GM12878 (cell line): ENCODE measurements around the gene CRYGC. TPM values are rescaled to one million over a fixed set of nuclear protein-coding genes. Genes with fewer than 3 reads are reported as not detected.

Source experiments
- ATAC-seq: fragments of 200-7000 bp; cut with Tn5 transposase; 3 replicates; pipeline ENCODE4 v1.9.1; 2020; ENCODE audit warnings: mild to moderate bottlenecking, moderate library complexity
- BruUV-seq: library from RNA; stranded (reverse); fragments of 400-500 nt; replicated peaks from 2 replicates; lab custom pipeline; 2021; lab: Mats Ljungman, UMichigan
- CTCF ChIA-PET: fragments of 300-600 bp; sonication (Branson Sonifier 250); formaldehyde crosslinking; extraction: SDS; loops from one replicate; lab custom pipeline; 2021; ENCODE audit warnings: inconsistent platforms; lab: Yijun Ruan, JAX
- POLR2A ChIA-PET: fragments of 350-600 bp; formaldehyde crosslinking; extraction: SDS; loops from one replicate; lab custom pipeline; 2021; ENCODE audit warnings: inconsistent platforms; lab: Charles Lee
- RAD21 ChIA-PET: fragments of 300-600 bp; sonication (Branson Sonifier 250); formaldehyde crosslinking; loops from one replicate; lab custom pipeline; 2023; ENCODE audit warnings: antibody characterized with exemption; ENCODE audit not compliant: unreplicated experiment; lab: Charles Lee
- SMC1A ChIA-PET: fragments of 300-600 bp; sonication (Branson Sonifier 250); formaldehyde crosslinking; loops from one replicate; lab custom pipeline; 2023; ENCODE audit not compliant: unreplicated experiment, uncharacterized antibody; lab: Charles Lee
- DNase-seq: peaks from one replicate; pipeline ENCODE4 v3.0.0-alpha.2; 2011; ENCODE audit warnings: low read depth, low spot score
- FAIRE-seq: peaks from 3 replicates; lab custom pipeline; 2011; peaks lifted over from hg19 to GRCh38; lab: Jason Lieb, UNC
- H2AFZ ChIP-seq: 2 replicates; pipeline ENCODE4 v1.6.0; 2011; ENCODE audit warnings: low read depth, low read length, control low read depth; ENCODE audit not compliant: control insufficient read depth
- H3K27ac ChIP-seq: 2 replicates; pipeline ENCODE4 v1.5.1; 2011; ENCODE audit warnings: control low read depth; ENCODE audit not compliant: control insufficient read depth, insufficient read depth
- H3K27me3 ChIP-seq, 2 experiments: replicated peaks in 1 of 2; 2 replicates each; pipeline versions ENCODE4 v1.6.0 to v1.6.1; 2011; ENCODE audit warnings: low read length in 1 of 2; ENCODE audit not compliant: control insufficient read depth in 2 of 2, insufficient read depth in 2 of 2
- H3K36me3 ChIP-seq, 2 experiments: 2 replicates each; pipeline ENCODE4 v1.5.1; 2011; ENCODE audit warnings: low read length in 1 of 2; ENCODE audit not compliant: control insufficient read depth in 2 of 2, insufficient read depth in 2 of 2
- H3K4me1 ChIP-seq: 2 replicates; pipeline ENCODE4 v1.6.1; 2011; ENCODE audit warnings: mild to moderate bottlenecking, low read length, moderate library complexity, mixed read lengths; ENCODE audit not compliant: control insufficient read depth, insufficient read depth
- H3K4me2 ChIP-seq: 2 replicates; pipeline ENCODE4 v1.6.0; 2011; ENCODE audit warnings: control low read depth; ENCODE audit not compliant: control insufficient read depth, insufficient read depth
- H3K4me3 ChIP-seq: fragments of 200-600 bp; sonication (generic); 2 replicates; pipeline ENCODE4 v1.5.1; 2016
- H3K79me2 ChIP-seq: 2 replicates; pipeline ENCODE4 v1.6.0; 2011; ENCODE audit warnings: low read length; ENCODE audit not compliant: control insufficient read depth, insufficient read depth
- H3K9ac ChIP-seq: 2 replicates; pipeline ENCODE4 v1.8.0; 2011; ENCODE audit warnings: low read length, control low read depth, mixed read lengths; ENCODE audit not compliant: control insufficient read depth, insufficient read depth
- H3K9me3 ChIP-seq: replicated peaks from 3 replicates; pipeline ENCODE4 v1.5.1; 2011; ENCODE audit warnings: mild to moderate bottlenecking, low read length; ENCODE audit not compliant: control insufficient read depth, insufficient read depth
- H4K20me1 ChIP-seq: 2 replicates; pipeline ENCODE4 v1.6.0; 2011; ENCODE audit not compliant: control insufficient read depth, insufficient read depth
- BACH1 ChIP-seq: fragments of 450-650 bp; IDR thresholded peaks from 2 replicates; pipeline ENCODE4 v1.6.1; 2017; ENCODE audit warnings: mild to moderate bottlenecking, borderline replicate concordance
- BHLHE40 ChIP-seq, 2 experiments: fragments of 450-650 bp in 1 of 2; IDR thresholded peaks; 2 replicates each; pipeline ENCODE4 v1.6.1; 2011 to 2017; ENCODE audit warnings: low read depth in 2 of 2, borderline replicate concordance in 1 of 2, improper control_type of control experiment in 1 of 2, low read length in 1 of 2, mild to moderate bottlenecking in 1 of 2
- CEBPB ChIP-seq, 2 experiments: fragments of 150-350 bp in 1 of 2; IDR thresholded peaks; 2 replicates each; pipeline ENCODE4 v1.6.1; 2012 to 2014; ENCODE audit warnings: low read depth in 2 of 2, low read length in 2 of 2, borderline replicate concordance in 1 of 2, inconsistent platforms in 1 of 2
- CHD4 ChIP-seq: fragments of 200-600 bp; sonication (generic); IDR thresholded peaks from 2 replicates; pipeline ENCODE4 v1.6.1; 2016; ENCODE audit warnings: mild to moderate bottlenecking
- HDAC6 ChIP-seq: fragments of 200-600 bp; sonication (generic); IDR thresholded peaks from one replicate; pipeline ENCODE4 v1.8.0; 2017; ENCODE audit warnings: antibody characterized with exemption; ENCODE audit not compliant: unreplicated experiment
- MEF2B ChIP-seq: fragments of 450-650 bp; IDR thresholded peaks from 2 replicates; pipeline ENCODE4 v1.6.1; 2018; ENCODE audit warnings: mild to moderate bottlenecking, moderate library complexity; ENCODE audit not compliant: partially characterized antibody, poor library complexity, severe bottlenecking
- RBBP5 ChIP-seq: fragments of 200-600 bp; sonication (generic); conservative IDR thresholded peaks from 2 replicates; pipeline ENCODE4 v1.6.1; 2016
- SMARCA5 ChIP-seq: fragments of 450-650 bp; IDR thresholded peaks from 2 replicates; pipeline ENCODE4 v1.6.1; 2017; ENCODE audit warnings: mild to moderate bottlenecking
- SMC3 ChIP-seq: IDR thresholded peaks from 2 replicates; pipeline ENCODE4 v1.6.1; 2011; ENCODE audit warnings: low read length, improper control_type of control experiment, borderline replicate concordance
- SPI1 ChIP-seq: IDR thresholded peaks from 2 replicates; pipeline ENCODE4 v1.6.1; 2011; ENCODE audit warnings: low read depth, mild to moderate bottlenecking, low read length, moderate library complexity, borderline replicate concordance; ENCODE audit not compliant: insufficient read depth
- SUZ12 ChIP-seq: fragments of 200-600 bp; sonication (generic); IDR thresholded peaks from one replicate; pipeline ENCODE4 v1.6.1; 2018; ENCODE audit warnings: antibody characterized with exemption, mild to moderate bottlenecking; ENCODE audit not compliant: unreplicated experiment
- TAF1 ChIP-seq: IDR thresholded peaks from 2 replicates; pipeline ENCODE4 v1.6.1; 2011; ENCODE audit warnings: mild to moderate bottlenecking, low read depth, low read length, borderline replicate concordance
- WGBS: methylation state at CpG from one replicate; pipeline ENCODE4 v1.1.6; 2016; ENCODE audit warnings: low lambda C conversion rate; ENCODE audit not compliant: insufficient replicate concordance, insufficient coverage; ENCODE audit errors: missing lambda C conversion rate; 5-methylcytosine and 5-hydroxymethylcytosine counted together
- in situ Hi-C: fragments of 300-500 bp; cut with MboI; formaldehyde crosslinking; loops from 9 replicates; pipeline ENCODE4 v1.14.3; 2018; ENCODE audit warnings: mixed read lengths
- intact Hi-C: fragments of 100-400 bp; cut with micrococcal nuclease; formaldehyde crosslinking; loops from one replicate; pipeline ENCODE4 v1.14.2; 2022; ENCODE audit not compliant: unreplicated experiment
- polyA plus RNA-seq, 11 experiments: library from polyadenylated mRNA; depleted of rRNA in 4 of 11; unstranded in 6 of 11; stranded (reverse) in 5 of 11; fragments of >200 nt; fragmentation: Nextera tagmentation in 4 of 11; fragmentation: Illumina TruSeq in 1 of 11; extraction: Ambion mirVana in 4 of 11; extraction: Trizol in 1 of 11; gene quantifications; 1 replicate in 1 of 11; 2 replicates in 10 of 11; pipeline versions ENCODE4 v1.2.1 to v1.2.3, GENCODE V29; 2011 to 2016; ENCODE audit warnings: inconsistent platforms in 2 of 11, missing spikeins in 2 of 11, low read depth in 1 of 11
- total RNA-seq, 4 experiments: library from RNA; depleted of rRNA in 3 of 4; stranded (reverse); fragments of >200 nt in 3 of 4; fragmentation: Illumina TruSeq in 1 of 4; extraction: Trizol in 1 of 4; gene quantifications; 2 replicates each; pipeline versions ENCODE4 v1.2.1 to v1.2.3, GENCODE V29; 2013 to 2021
- TF ChIP-seq, protein P1 (sequence below): fragments of 450-650 bp; IDR thresholded peaks from 2 replicates; pipeline ENCODE4 v1.6.1; 2017; ENCODE audit warnings: mild to moderate bottlenecking
- TF ChIP-seq, protein P2 (sequence below): fragments of 450-650 bp; IDR thresholded peaks from 2 replicates; pipeline ENCODE4 v1.6.1; 2017; ENCODE audit warnings: low read depth, mild to moderate bottlenecking, moderate library complexity
- TF ChIP-seq, protein P3 (sequence below): IDR thresholded peaks from 2 replicates; pipeline ENCODE4 v1.6.1; 2012; ENCODE audit warnings: low read length, inconsistent platforms
- TF ChIP-seq, protein P4 (sequence below), 3 experiments: IDR thresholded peaks in 2 of 3; conservative IDR thresholded peaks in 1 of 3; 2 replicates each; pipeline ENCODE4 v1.5.1; 2011; ENCODE audit warnings: low read depth in 3 of 3, low read length in 3 of 3, mild to moderate bottlenecking in 3 of 3, control low read depth in 2 of 3, moderate library complexity in 2 of 3, inconsistent platforms in 1 of 3, mixed read lengths in 1 of 3; ENCODE audit not compliant: control insufficient read depth in 2 of 3, insufficient read depth in 1 of 3; ENCODE audit errors: extremely low read depth in 1 of 3

CRYGC gene
- total and polyA plus RNA-seq, 10 of the 15 experiments (the other 5 are each of a cell fraction or from before 2014, with no cell fraction given), result not detected

DNA sequence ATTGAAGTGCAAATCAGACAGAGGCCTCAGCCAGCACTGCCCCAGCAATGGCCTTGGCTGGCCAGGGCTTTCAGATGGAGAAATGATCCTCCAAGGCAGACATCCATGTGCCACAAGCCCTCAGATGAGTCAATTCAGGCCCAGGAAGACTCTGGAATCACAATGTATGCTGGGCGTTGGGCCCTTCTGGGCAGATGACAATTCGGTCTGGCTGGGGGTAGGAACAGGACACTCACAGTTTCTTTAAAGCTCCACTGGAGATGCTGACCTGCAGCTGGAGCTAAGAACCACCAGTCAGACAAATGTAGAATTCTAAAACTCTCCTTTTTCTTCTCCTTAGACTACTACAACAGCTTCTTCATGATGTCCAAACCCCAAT lies 7.1 kb upstream of the CRYGC start:
- 42% methylated on average over 2 of the region's 2 CpGs for WGBS
- Histone ChIP-seq H4K20me1 (no peaks in the 10 kb centered on the region), H3K9ac (no peak overlapping the region), H3K27me3 (no peaks in the 10 kb centered on the region), H3K4me1 (peaks cover 2% of the 10 kb centered on the region; the same call in 1 of the 2 replicates), H3K79me2 (no peaks in the 10 kb centered on the region), H3K4me2 (no peak overlapping the region), H3K4me3 (no peak overlapping the region), H3K27ac (no peak overlapping the region), H3K36me3 (no peaks in the 10 kb centered on the region), H2AFZ (no peak overlapping the region), H3K9me3 (no peaks in the 10 kb centered on the region; the same call in 2 of the 3 replicates)
- ATAC-seq (no peak), DNase-seq (no peak), FAIRE-seq (no peak)
- POLR2A ChIA-PET, result no interaction called here
- in situ Hi-C loops (no loop called here), intact Hi-C loops (no loop called here)
- RAD21 ChIA-PET, result no interaction called here
- TF ChIP-seq SMARCA5 (no peak), SPI1 (no peak), TAF1 (no peak), HDAC6 (no peak), RBBP5 (no peak), CEBPB (IDR thresholded peaks at IDR 0.05; ENCODE audit: borderline replicate concordance in 1 of 2, low read depth in 2 of 2, low read length in 2 of 2) (no peak), SMC3 (no peak), SUZ12 (no peak), BACH1 (no peak), MEF2B (no peak), CHD4 (no peak), BHLHE40 (IDR thresholded peaks at IDR 0.05; ENCODE audit: borderline replicate concordance in 1 of 2, low read depth in 2 of 2, low read length in 1 of 2) (no peak)
- TF ChIP-seq, protein P1, sequence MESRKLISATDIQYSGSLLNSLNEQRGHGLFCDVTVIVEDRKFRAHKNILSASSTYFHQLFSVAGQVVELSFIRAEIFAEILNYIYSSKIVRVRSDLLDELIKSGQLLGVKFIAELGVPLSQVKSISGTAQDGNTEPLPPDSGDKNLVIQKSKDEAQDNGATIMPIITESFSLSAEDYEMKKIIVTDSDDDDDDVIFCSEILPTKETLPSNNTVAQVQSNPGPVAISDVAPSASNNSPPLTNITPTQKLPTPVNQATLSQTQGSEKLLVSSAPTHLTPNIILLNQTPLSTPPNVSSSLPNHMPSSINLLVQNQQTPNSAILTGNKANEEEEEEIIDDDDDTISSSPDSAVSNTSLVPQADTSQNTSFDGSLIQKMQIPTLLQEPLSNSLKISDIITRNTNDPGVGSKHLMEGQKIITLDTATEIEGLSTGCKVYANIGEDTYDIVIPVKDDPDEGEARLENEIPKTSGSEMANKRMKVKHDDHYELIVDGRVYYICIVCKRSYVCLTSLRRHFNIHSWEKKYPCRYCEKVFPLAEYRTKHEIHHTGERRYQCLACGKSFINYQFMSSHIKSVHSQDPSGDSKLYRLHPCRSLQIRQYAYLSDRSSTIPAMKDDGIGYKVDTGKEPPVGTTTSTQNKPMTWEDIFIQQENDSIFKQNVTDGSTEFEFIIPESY, result no peak
- TF ChIP-seq, protein P2, sequence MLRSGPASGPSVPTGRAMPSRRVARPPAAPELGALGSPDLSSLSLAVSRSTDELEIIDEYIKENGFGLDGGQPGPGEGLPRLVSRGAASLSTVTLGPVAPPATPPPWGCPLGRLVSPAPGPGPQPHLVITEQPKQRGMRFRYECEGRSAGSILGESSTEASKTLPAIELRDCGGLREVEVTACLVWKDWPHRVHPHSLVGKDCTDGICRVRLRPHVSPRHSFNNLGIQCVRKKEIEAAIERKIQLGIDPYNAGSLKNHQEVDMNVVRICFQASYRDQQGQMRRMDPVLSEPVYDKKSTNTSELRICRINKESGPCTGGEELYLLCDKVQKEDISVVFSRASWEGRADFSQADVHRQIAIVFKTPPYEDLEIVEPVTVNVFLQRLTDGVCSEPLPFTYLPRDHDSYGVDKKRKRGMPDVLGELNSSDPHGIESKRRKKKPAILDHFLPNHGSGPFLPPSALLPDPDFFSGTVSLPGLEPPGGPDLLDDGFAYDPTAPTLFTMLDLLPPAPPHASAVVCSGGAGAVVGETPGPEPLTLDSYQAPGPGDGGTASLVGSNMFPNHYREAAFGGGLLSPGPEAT, result no peak
- TF ChIP-seq, protein P3, sequence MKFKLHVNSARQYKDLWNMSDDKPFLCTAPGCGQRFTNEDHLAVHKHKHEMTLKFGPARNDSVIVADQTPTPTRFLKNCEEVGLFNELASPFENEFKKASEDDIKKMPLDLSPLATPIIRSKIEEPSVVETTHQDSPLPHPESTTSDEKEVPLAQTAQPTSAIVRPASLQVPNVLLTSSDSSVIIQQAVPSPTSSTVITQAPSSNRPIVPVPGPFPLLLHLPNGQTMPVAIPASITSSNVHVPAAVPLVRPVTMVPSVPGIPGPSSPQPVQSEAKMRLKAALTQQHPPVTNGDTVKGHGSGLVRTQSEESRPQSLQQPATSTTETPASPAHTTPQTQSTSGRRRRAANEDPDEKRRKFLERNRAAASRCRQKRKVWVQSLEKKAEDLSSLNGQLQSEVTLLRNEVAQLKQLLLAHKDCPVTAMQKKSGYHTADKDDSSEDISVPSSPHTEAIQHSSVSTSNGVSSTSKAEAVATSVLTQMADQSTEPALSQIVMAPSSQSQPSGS, result no peak
- TF ChIP-seq, protein P4, sequence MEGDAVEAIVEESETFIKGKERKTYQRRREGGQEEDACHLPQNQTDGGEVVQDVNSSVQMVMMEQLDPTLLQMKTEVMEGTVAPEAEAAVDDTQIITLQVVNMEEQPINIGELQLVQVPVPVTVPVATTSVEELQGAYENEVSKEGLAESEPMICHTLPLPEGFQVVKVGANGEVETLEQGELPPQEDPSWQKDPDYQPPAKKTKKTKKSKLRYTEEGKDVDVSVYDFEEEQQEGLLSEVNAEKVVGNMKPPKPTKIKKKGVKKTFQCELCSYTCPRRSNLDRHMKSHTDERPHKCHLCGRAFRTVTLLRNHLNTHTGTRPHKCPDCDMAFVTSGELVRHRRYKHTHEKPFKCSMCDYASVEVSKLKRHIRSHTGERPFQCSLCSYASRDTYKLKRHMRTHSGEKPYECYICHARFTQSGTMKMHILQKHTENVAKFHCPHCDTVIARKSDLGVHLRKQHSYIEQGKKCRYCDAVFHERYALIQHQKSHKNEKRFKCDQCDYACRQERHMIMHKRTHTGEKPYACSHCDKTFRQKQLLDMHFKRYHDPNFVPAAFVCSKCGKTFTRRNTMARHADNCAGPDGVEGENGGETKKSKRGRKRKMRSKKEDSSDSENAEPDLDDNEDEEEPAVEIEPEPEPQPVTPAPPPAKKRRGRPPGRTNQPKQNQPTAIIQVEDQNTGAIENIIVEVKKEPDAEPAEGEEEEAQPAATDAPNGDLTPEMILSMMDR (IDR thresholded peaks at IDR 0.05 in 2 of 3, conservative IDR thresholded peaks at IDR 0.05 in 1 of 3; ENCODE audit: control insufficient read depth in 2 of 3, extremely low read depth in 1 of 3, insufficient read depth in 1 of 3, low read depth in 3 of 3, low read length in 3 of 3), result no peak
- BruUV-seq, result no TSS peak
- CTCF ChIA-PET, result no interaction called here
- SMC1A ChIA-PET, result interaction anchor here (0.6 kb wide), 1 partner anchor 63 kb away, joined by 3 read pairs; no protein-coding TSS in a partner anchor
